ENCODE results near the gene PABPC4L.
A peak's percentile ranks its signal among the peaks of the same experiment; 100 is the strongest.
"Not testable (repeated sequence)": the region's sequence is repeated elsewhere in the genome, so short reads cannot be mapped to it uniquely, and the experiment has no call there.

PABPC4L gene

DNA sequence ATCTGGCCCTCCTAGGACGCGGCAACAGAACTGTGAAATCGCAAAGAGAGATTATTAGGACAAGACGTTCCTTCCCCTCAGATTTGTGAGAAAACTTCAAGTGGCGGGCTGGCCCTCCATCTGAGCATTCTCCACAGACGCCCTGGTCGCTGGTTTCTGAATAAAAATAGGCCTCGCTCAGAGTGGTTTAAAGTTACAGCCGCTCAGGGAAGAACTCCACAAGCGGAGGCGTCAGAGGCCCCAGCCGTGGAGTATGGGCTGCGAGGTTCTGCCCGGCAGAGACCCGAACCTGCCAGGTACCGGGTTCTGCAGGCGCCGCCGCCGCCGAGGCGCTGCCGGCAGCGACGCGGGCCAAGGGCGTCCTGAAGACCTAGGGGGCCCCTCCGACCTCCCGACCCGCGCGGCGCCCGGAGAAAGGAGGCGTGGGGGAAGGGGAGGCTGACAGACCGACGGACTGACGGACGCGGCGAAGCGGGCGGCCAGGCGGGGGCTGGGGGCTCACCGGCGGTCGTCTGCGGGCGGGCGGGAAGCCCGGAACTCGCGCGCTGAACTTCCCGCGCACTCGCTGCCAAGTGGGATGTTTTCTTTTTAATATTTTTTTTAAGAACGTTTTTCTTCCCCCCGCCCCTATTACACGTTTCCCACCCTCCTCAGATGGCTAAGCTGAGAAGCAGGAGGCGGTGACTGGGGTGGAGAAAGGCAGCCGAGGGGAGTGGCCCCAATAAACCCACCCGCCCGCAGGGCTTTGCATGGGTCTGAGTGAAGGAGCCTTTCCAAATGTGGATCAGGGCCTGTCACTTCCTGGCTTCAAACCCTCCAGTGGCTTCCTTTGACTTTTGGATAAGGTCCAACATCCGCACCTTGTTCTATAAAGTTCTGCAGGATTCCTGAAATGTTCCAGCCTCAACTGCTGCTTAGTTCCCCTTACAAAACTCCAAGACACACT is at the start of gene PABPC4L:
Gene PABPC4L (minus strand): TSS at position 574 of the 946 bp plus-strand sequence. CDS start 770 bp downstream, outside the sequence.
- DNase-seq, result peak; percentile 3

DNA sequence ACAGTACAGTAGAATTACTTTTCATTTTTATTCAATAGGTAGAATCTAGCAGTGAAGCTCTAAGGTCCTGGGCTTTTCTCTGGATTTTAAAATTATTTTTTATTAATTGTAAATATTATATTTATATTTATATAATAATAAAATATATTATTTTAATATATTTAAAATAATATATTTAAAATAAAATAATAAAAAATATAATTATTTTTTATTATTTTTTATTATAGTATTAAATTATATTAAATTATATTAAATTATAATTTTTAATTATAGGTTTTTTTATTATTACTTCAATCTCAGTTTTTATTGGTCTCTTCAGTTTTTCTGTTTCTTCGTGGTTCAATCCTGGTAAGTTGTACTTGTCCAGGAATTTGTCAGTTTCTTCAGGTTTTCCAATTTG is 49.7 kb upstream of the PABPC4L start:
- no peak for DNase-seq

DNA sequence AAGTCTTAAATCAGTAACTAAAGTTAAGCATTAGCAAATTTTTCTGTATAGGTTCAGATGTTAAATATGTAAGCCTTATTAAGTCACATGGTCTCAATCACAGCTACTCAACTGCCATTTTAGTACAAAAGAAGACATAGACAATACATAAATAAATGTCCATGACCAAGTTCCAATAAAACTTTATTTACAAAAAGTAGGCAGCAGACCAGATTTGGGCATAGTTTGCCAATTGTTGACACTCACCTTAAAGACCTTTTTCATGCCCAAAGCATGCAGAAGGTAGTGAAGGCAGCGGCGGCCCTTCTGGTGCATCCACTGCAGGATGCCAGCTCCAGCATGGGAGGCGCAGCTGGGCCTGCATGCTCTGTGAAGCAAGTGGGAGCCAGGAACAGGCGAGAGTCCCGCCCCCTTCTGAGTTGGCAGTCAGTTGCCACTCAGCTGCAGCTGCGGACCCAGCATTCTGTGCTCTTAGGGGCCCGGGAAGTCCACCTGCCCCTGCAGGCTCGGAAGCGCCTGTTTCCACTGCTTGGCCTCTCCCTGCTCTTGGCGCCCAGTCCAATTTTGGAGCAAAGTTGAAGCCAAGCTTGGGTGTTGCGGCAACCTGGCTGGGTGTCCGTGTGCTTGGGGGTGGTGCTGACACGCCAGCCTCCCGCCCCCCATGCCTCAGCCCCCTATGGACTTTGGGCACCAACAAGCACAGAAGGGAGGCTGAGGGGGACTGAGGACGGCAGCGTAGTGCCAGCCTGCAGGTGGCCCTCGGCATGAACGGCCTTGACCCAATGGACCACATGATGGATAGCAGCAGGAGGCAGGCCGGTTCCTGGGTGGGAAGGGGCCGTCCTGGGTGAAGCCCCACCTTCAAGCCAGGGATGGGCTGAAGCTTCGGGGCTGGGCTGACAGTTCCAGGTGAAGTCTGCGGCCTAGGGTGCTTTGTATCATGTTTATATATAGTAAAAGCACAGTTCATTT is 42.4 kb upstream of the PABPC4L start:
- DNase-seq, result no peak

DNA sequence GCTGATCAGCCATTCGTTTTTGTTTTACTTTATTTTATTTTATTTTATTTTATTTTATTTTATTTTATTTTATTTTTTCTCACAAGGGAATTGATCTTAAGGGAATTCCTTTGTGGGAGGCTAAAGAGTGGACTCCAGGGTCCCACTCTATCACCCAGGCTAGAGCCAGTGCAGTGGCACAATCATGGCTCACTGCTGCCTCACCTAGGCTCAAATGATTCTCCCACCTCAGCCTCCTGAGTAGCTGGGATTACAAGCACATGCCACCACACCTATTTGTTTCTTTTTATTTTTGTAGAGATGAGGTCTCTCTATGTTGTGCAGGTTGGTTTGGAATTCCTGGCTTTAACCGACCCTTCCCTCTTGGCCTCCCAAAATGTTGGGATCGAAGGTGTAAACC is 17.5 kb upstream of the PABPC4L start:
- DNase-seq, result no peak

DNA sequence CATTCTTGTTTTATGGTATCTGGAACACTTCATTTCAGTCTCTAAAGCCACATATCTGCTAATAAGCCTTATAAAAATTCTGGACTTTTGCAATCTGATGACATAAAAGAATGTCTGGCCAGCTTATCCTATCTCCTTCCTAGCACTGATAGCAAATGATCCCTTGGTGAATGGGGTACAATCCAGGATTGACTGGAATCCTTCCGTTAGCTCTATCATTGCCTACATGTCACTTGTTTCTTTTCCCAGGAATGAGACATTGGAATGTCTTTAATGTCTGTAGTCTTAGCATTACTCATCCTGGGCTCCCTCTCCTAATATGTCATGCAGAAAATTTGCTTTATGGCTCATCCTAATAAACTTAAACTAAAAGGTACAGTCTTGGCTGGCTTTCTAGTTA is 14.8 kb upstream of the PABPC4L start:
- DNase-seq, result no peak

DNA sequence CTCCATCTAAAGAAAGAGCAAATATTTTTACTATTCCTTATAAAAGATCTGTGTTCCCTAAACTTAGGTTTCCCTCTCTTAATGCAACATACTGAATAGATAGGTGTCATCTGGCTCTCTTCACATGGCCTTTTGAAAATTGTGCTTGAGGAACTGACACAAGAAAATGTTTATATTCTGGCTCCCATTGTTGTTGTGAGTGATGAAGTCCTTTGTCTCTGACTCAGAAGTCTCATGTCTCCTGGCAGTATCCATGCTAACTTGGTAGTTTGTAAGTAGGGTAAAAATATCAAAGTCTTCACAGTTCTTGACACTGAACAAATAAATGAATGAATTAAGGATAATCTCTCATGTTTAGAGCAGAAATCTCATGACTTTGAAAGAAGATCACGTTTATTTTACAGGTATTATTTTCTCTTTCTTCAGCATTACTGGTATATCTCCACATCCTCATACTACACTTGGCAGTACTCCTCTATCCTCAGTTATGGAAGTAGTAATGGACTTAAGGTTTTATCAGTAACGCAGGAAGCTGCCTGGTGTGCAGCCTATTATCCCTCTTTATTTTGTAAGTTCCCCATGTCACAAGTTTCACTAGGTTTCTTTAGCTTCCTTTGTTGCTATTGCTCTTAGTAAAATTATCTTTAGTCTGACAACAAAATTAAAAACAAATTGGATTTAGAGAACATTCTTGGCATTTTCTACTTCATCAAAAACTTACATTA is 14.2 kb upstream of the PABPC4L start:
- DNase-seq, result no peak

DNA sequence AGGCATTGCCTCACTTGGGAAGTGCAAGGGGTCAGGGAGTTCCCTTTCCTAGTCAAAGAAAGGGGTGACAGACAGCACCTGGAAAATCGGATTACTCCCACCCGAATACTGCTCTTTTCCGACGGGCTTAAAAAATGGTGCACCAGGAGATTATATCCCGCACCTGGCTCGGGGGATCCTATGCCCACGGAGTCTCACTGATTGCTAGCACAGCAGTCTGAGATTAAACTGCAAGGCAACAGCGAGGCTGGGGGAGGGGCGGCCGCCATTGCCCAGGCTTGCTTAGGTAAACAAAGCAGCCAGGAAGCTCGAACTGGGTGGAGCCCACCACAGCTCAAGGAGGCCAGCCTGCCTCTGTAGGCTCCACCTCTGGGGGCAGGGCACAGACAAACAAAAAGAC is 6.4 kb upstream of the PABPC4L start:
- DNase-seq, result not testable (repeated sequence)

DNA sequence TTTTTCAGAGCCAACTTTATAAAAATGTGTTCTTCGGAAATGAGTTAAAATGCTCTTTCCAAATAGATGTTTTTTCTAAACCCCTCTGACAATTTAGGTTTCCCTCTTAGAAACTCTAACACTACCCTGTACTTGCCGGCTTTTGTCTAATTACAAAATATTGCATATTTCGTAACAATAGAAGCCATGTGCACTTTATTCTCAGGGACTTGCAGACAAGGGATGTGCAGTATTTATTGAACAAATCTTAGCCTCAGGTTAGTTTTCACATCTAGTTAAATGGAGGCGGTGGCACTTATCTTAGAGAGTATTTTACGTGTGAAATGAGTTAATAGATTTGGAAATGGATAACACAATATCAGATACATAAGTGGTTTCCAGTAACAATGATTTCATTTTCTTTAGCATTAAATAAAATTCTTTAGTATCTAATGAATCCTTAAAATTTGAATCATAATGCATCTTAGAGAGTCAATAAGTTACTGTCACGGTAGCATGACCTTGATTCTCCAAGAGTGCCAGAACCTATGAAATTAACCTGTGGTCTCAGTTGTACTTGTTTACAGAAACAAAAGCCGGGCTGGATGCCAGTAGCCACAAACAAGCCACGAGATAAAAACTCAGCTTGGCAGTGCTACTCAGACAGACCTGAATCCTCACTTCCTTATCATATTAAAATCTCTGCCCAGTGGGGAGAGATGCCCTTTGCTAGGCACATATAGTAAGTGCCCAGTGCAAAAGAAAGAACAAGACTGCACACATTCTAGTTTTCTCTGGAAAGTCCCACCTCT is 772 bp upstream of the PABPC4L start:
- DNase-seq, result peak; percentile 45

DNA sequence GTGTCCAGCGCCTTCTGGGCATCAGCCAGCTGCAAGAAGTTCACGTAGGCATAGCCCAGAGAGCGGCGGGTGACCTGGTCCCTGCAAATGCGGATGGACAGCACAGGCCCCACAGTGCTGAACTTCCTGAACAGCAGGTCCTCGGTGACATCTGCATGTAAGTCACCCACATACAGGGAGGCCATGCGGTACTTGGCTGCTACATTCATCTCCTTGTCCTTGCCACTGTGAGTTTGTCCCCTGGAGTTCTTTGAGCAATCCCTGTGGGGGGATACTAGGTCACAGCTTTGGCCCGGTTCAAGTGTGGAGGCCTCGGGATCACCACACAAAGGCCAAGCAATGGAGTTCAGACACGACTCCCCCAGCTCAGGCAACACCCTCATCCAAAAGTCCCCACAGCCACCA is 776 bp downstream of the PABPC4L start:
- no peak for DNase-seq

DNA sequence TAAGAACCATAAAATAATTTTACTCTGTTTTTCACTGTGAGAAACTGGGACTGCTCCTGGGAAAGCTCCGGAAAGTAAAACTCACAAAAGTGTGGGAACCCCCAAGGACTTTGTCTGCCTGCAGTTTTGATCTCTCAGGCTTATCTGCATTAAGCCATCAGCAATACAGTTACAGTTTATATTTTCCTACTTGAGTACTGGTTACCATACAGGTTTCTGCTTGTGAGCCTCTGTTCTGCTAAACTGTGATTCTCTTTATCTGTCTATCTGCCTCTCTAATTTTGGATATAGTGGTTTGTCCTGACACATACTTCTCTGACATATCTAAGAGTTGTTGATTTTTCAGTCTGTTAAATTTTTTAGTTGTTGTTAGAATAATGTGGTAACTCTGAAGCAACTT is 11.6 kb downstream of the PABPC4L start:
- no peak for DNase-seq

DNA sequence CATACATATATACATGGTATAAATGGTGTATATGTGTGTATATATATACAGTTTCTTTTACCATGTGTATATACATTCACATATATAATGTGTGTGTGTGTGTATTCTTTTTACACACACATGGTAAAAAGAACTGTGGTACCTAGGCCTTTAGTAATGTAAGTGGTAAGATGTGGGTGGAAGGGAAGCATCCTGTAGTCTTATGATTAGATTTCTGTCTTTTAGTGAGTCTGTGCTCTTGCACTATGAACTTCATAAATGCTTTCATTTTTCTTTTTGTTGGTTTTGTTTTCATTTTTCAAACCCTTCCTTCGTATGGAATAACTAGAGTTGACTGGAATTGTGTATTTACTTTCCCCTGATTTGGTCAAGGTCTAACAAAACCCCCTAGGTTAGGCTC is 12.1 kb downstream of the PABPC4L start:
- DNase-seq, result no peak

DNA sequence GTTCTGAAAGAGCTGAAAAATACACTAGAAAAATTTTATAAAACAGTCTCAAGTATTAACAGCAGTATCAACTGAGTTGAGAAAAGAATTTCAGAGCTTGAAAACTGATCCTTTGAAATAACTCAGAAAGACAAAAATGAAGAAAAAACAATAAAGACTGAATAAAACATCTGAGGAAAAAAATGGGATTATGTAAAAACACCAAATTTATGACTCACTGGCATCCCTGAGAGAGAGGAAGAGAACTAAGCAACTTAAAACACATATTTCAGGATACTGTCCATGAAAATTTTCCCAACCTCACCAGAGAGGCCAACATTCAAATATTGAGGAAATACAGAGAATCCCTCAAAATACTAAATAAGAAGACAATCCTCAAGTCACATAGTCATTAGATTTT is 22.9 kb downstream of the PABPC4L start:
- no peak for DNase-seq

DNA sequence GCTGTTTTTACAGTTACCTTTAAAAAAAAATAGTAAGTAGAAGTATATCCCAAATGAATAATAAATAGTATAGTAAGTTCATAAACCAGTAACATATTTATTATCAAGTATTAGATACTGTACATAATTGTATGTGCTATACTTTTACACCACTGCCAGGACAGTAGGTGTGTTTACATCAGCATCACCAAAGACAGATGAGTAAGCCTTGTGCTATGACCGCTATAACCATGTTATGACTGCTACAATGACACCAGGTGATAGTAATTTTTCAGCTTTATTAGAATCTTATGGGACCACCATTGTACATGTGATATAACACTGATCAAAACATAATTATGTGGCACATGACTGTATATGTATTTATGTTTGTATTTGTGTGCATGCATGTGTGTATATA is 27.3 kb downstream of the PABPC4L start:
- DNase-seq, result no peak

DNA sequence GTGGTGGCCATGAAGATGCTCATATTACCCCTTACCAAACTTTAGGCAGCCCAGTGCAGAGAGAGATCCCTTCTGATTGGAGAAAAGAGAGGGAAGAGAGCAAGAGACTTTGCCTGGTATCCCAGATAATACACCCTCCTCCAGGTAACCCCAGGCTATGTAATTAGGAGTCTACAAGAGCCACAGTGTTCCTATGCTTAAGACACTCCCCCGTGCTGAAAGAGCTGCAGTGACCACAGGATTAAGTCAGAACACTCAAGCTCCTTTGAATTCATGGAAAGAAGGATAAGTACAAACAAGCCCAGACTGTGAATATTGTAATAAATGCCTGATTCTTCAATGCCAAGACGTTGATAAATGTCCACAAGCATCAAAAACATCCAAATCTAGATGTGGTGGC is 41.4 kb downstream of the PABPC4L start:
- DNase-seq, result no peak

DNA sequence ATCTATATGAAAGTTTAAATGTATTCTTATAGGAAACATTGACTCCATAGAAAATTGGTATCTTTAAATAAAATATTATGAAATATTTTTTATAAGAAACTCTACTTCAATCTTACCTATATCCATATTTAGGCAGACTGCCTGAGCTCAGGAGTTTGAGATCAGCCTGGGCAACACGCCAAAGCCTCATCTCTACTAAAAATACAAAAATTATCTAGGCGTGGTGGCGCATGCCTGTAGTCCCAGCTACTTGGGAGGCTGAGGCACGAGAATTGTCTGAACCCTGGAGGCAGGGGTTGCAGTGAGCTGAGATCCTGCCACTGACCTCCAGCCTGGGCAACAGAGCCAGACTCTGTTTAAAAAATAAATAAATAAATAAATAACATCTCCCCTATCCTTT is 47.5 kb downstream of the PABPC4L start:
- DNase-seq, result no peak

DNA sequence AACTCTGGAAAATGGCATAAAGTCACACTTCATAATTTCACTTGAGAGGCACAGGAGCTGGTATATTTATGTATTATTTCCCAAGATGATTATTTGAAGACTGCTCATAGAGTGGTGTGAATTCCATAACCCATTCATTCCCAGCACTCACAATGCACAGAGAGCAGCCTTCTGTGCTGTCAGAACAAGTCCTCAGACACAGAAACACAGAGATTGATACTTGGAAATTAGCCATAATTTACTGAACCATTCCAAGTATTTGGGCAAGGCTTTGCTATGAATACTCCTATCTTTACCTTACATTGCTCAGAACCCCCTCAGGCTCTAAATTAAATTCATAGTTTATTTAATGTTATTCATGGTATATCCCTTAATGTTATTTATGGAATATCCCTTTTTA is 53.6 kb downstream of the PABPC4L start:
- no peak for DNase-seq
